ENCODE results near the gene SMPD3.

SMPD3 gene

GRCh38 chr16:68351463-68351862 is 96.8 kb downstream of the SMPD3 start:
- no peak for DNase-seq

GRCh38 chr16:68350813-68351350 is 97.4 kb downstream of the SMPD3 start:
- no peak for DNase-seq

GRCh38 chr16:68349838-68350410 is 98.4 kb downstream of the SMPD3 start:
- DNase-seq = no peak

GRCh38 chr16:68348639-68349445 is 99.5 kb downstream of the SMPD3 start:
- DNase-seq = no peak

- no peak for DNase-seq
These were observed 100.7 kb downstream of the SMPD3 start for GRCh38 chr16:68347605-68348004.

- no peak for DNase-seq
These were observed 101.3 kb downstream of the SMPD3 start for GRCh38 chr16:68346892-68347480.

GRCh38 chr16:68345958-68346635 is 102.2 kb downstream of the SMPD3 start:
- no peak for DNase-seq

- peak; percentile 65 for DNase-seq
These were observed 102.9 kb downstream of the SMPD3 start for GRCh38 chr16:68345351-68345810.

GRCh38 chr16:68344252-68344651 is 104.1 kb downstream of the SMPD3 start:
- DNase-seq = no peak

GRCh38 chr16:68343137-68343536 is 105.2 kb downstream of the SMPD3 start:
- no peak for DNase-seq

- DNase-seq = no peak
These were observed 105.7 kb downstream of the SMPD3 start for GRCh38 chr16:68342620-68343019.

GRCh38 chr16:68339214-68339613 is 109.1 kb downstream of the SMPD3 start:
- DNase-seq = no peak

GRCh38 chr16:68338326-68339119 is 109.8 kb downstream of the SMPD3 start:
- no peak for DNase-seq

- DNase-seq = no peak
These were observed 113.1 kb downstream of the SMPD3 start for GRCh38 chr16:68335175-68335574.

GRCh38 chr16:68332411-68333121 is 115.7 kb downstream of the SMPD3 start:
- no peak for DNase-seq

- no peak for DNase-seq
These were observed 116.4 kb downstream of the SMPD3 start for GRCh38 chr16:68331879-68332410.

GRCh38 chr16:68328860-68329390 is 119.4 kb downstream of the SMPD3 start:
- DNase-seq = no peak

GRCh38 chr16:68328151-68328859 is 120.0 kb downstream of the SMPD3 start:
- DNase-seq = peak; percentile 87

- no peak for DNase-seq
These were observed 123.4 kb downstream of the SMPD3 start for GRCh38 chr16:68324780-68325357.

GRCh38 chr16:68324336-68324735 is 124.0 kb downstream of the SMPD3 start:
- DNase-seq = no peak

Measured in activated CD8-positive, alpha-beta memory T cell treated with anti-CD3 and anti-CD28 coated beads for 24 hours (primary cell).